ENCODE measurements around the gene SLX4.
A peak's percentile ranks its signal among the peaks of the same experiment; 100 is the strongest.
"Not testable (repeated sequence)": the region's sequence is repeated elsewhere in the genome, so short reads cannot be mapped to it uniquely, and the experiment has no call there.

The SLX4 gene

GRCh38 chr16:3611146-3611975 is at the start of gene SLX4:
Gene SLX4 (minus strand): TSS chr16:3611606. CDS start chr16:3608964, 2,642 bp downstream.
- peak; percentile 85 for DNase-seq (ENCODE audit: low read depth)

DNA sequence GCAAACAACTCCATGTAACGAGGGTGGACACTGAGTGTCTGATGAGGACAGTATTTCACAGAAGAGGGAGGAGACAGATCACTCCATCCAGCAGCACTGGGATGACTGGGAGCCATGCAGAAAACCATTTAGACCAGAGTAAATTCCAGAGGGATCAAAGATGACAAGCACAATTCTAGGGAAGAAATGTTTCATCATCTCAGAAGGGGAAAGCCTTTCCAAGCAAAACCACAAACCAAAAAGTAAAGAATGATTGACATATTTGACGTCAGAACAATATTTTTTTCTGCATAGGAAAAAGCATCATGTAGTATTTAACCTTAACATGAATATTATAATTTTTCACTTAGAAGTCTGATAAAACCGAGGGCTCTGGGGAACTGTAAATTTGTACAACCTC is 47.8 kb upstream of the SLX4 start:
- DNase-seq (ENCODE audit: low read depth), result no peak

GRCh38 chr16:3656491-3657468 is 45.4 kb upstream of the SLX4 start:
- peak; percentile 17 for DNase-seq (ENCODE audit: low read depth)

- DNase-seq (ENCODE audit: low read depth), result not testable (repeated sequence)
Observed at GRCh38 chr16:3656160-3656490, 44.7 kb upstream of the SLX4 start.

- DNase-seq (ENCODE audit: low read depth), result no peak
Observed at GRCh38 chr16:3655396-3656159, 44.2 kb upstream of the SLX4 start.

GRCh38 chr16:3655030-3655395 is 43.6 kb upstream of the SLX4 start:
- no peak for DNase-seq (ENCODE audit: low read depth)

- DNase-seq (ENCODE audit: low read depth), result peak; percentile 51
Observed at GRCh38 chr16:3654249-3654991, 43.0 kb upstream of the SLX4 start, which contains the start of gene DNASE1. Gene DNASE1 (plus strand): TSS chr16:3654691. CDS start chr16:3655374, 683 bp downstream.

DNA sequence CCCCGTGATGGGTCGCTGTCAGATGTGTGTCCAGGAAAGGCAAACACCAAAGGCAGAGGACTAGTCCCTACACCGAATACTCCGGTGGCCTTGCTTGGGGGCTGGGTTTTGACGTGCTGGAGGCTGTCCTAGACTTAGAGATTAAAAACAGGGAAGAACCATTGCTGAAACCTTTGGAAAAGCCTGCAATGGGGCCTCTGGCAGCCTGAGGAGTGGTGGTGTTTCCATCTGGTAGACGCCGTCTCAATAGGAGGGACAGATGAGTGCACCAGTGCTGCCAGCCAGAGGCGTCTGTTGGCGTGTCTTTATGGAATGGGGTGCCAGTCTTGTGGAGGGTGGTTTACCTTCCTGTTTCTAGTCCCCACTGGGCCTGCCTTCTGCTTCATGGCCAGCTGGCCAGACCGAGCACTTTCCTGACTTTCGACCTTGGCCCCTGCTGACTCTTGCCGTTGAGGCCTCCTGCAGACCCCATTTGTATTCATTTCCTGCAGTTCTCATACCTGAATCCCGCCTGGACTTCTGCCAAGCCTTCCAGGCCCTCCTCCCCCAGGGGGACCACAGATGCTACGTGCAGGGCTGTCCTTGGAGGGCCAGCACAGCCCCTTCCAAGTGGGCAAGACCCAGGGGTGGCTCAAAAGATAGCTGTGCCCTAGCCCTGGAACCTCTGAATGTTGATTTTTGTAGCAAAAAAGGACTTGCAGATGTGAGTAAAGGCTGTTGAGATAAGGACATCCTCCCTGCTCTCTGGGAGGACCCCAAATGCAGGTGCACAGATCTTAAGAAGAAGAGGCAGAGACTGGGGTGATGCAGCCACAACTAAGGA is 41.2 kb upstream of the SLX4 start:
- DNase-seq (ENCODE audit: low read depth), result no peak

GRCh38 chr16:3651461-3652372 is 40.3 kb upstream of the SLX4 start:
- no peak for DNase-seq (ENCODE audit: low read depth)

DNA sequence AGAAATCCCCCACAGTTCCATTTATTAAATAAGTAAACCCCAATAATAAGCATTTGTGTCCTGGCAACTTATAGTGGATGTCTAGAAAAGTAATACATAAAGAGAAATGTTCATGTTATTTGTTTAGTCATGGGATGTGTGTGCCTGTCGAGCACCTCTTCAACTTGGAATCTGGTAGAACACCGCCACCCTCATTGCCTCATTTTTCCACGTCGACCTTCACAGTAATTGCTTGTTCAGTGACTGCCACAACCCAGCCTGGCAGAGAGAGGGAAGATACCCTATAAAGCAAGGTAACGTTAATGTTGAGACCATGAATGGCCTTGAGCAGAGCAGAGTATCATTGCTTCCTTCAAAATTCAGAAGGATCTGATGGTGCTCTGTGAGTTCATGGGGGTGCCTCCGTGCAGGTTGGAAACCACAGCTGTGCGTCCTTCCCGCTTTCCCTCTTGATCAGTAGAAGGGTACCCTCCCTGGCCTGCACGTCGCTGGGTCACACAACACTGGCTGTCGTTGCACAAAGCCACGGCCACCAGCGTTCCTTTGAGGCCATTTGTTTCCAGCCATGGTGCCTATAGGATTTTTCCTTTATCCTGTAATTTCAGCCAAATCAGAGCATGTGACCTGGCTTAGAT is 39.3 kb upstream of the SLX4 start:
- DNase-seq (ENCODE audit: low read depth), result no peak

DNA sequence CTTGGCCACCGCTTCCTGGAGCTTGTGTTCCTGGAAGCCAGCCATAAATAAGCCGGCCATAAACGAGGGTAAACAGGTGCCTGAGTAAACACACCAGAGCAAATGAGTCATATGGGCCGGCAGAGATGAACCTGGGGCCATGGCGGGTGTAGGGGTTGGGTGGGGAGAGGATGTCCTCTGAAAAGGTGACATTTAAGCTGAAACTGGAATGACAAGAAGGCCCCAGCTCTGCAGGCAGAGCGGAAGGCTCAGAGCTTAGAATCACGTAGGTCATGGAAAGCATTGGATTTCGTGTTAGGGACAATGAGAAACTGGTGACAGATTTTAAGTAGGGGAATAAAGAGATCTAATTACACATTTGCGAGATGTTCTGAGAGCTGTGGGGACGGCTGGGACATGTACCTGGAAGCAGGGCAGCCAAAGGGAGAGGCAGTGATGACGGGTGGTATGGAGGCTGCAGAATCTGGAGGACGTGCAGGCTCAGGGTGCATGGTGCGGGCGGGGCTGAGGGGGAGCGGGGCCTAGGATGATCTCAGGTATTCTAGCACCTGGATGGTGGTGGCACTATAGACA is 35.0 kb upstream of the SLX4 start:
- DNase-seq (ENCODE audit: low read depth), result no peak

DNA sequence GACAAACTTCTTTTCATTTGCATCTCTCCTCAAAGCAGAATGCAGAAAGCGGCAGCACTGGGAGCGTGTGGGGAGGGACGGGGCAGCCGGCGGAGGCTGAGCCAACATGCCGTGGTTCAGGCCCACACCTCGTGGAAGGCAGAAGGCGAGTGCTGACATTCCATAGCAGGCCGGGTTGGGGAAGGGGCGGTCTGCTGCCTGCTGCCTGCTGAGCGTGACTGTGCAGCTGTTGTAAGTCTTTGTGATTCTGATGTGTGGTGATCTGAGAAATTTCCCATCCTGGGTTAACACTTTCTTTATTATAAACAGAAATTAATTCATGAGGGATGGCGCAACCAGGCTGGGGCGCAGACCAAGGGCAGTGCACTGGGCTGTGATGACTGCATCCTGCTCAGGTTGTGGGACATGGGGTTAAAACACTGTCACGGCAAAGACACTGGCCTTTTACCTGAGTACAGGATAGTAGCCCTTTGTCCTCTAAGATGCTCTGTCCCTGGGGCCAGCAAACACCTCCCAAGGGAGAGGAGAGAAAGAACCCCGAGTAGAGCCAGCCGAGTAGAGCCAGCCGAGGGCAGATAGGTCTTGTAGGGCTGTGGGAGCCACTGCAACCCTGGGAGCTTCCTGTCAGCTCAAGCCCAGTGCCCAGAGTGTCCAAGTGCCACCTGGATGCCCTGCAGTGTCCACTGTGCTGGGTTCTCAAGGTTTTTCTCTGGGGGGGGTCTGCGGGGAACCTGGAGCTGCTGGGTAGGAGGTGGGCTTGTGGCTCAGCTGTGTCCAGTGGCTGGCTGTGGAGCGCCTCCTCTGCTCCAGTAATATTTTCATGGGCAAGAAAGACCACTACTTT is 34.3 kb upstream of the SLX4 start:
- no peak for DNase-seq (ENCODE audit: low read depth)

- no peak for DNase-seq (ENCODE audit: low read depth)
Observed at GRCh38 chr16:3645108-3645503, 33.7 kb upstream of the SLX4 start.

GRCh38 chr16:3643095-3643730 is 31.8 kb upstream of the SLX4 start:
- no peak for DNase-seq (ENCODE audit: low read depth)

DNA sequence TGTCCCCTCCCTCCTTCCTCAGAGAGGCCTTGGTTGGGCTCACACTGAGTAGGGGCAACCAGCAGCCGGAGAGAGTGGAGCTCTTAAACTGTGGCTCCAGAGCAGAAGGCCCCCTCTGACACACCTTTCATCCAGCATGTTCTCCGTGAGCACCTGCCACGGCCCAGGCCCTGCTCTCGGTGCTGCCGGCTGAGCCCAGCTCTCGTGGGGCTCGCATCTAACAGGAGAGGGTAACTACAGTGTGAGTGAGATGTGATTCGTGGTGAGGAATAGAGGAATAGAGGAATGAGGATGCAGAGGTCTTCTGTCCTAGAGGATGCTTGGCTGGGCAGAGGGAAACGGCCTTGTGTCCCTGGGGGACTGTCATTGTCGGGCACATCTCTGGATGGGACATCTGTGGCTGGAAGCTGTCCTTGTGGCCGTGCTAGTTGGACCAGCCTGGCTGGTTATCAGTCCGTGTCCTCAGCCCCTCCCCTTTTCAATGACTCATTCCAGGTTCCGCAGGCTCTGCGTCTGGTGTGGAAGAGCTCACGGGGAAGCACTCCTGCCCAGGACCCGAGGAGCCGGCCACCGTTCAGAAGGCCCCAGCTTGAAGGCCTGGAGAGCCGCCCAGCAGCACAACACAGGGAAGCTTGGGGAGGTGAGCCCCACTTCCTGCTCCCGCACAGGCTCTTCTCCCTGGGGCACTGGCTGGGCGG is 31.1 kb upstream of the SLX4 start:
- no peak for DNase-seq (ENCODE audit: low read depth)

DNA sequence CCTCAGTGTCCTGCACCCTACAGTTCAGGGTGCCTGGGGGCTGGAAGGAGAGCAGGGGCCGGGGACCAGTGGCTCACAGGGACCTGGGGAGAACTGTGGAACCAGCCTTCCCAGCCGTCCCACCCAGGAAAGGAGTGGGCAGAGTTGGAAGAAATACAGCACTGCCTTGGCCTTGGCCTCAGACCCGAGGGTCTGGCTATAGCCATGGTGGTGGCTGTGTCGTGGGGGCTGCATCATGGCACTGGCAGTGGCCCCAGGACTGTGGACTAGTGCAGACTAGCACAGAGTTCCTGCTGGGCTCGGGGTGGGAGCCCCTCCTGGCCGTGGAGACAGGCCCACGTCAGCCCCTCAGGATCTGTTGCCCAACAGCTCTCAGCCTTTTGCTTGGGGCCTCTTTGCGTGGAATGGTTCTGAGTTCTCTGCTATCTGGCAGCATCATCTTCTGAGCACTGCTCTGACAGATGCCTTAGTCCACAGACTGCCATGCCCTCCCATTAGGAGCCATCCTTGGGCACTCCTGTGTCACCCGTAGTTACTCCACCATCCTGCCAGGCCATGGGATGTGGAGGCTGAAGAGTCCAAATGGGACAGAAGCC is 30.5 kb upstream of the SLX4 start:
- DNase-seq (ENCODE audit: low read depth), result no peak
